Fibroblast of pulmonary artery (primary cell): Measurements from ENCODE around the gene PIGW.
"Not testable (repeated sequence)": the region's sequence is repeated elsewhere in the genome, so short reads cannot be mapped to it uniquely, and the experiment has no call there.

Experiments
- DNase-seq: peaks from one replicate; pipeline ENCODE4 v3.0.0-alpha.2; 2010; ENCODE audit warnings: low read depth
- H3K4me3 ChIP-seq: replicated peaks from 2 replicates; pipeline ENCODE4 v1.5.1; 2011; ENCODE audit warnings: low read depth, mild to moderate bottlenecking, control low read depth, low read length, moderate library complexity
- CTCF ChIP-seq: IDR thresholded peaks from 2 replicates; pipeline ENCODE4 v1.5.1; 2011; ENCODE audit warnings: mild to moderate bottlenecking, control low read depth, low read length, inconsistent platforms; ENCODE audit errors: missing control alignments

PIGW gene

GRCh38 chr17:36501963-36502362 is 32.8 kb upstream of the PIGW start:
- H3K4me3 ChIP-seq, result no peak overlapping the region
- TF ChIP-seq CTCF, result no peak
- DNase-seq, result no peak

- no peak for DNase-seq
- TF ChIP-seq CTCF, result no peak
- H3K4me3 ChIP-seq, result no peak overlapping the region
Measured at GRCh38 chr17:36503456-36504155, 31.2 kb upstream of the PIGW start.

- TF ChIP-seq CTCF, result no peak
- no peak overlapping the region for H3K4me3 ChIP-seq
- no peak for DNase-seq
Measured at GRCh38 chr17:36504156-36504545, 30.6 kb upstream of the PIGW start.

GRCh38 chr17:36505171-36505570 is 29.6 kb upstream of the PIGW start:
- no peak for TF ChIP-seq CTCF
- no peak for DNase-seq
- H3K4me3 ChIP-seq, result no peak overlapping the region

GRCh38 chr17:36506249-36506826 is 28.4 kb upstream of the PIGW start:
- H3K4me3 ChIP-seq, result no peak overlapping the region
- no peak for TF ChIP-seq CTCF
- no peak for DNase-seq

- TF ChIP-seq CTCF, result no peak
- no peak for DNase-seq
- no peak overlapping the region for H3K4me3 ChIP-seq
Measured at GRCh38 chr17:36506831-36507230, 28.0 kb upstream of the PIGW start.

- DNase-seq, result no peak
- TF ChIP-seq CTCF, result no peak
- H3K4me3 ChIP-seq, result no peak overlapping the region
Measured at GRCh38 chr17:36507266-36507665, 27.5 kb upstream of the PIGW start.

- not testable (repeated sequence) for H3K4me3 ChIP-seq, DNase-seq
Measured at GRCh38 chr17:36508439-36508838, 26.3 kb upstream of the PIGW start.
